OCI-LY3 (cell line): ENCODE results near the gene VASH2.
"Not testable (repeated sequence)": the region's sequence is repeated elsewhere in the genome, so short reads cannot be mapped to it uniquely, and the experiment has no call there.

ENCODE experiments used
- H2AFZ ChIP-seq: fragments of 200-600, 300-600 bp; shearing (Covaris generic); 2 replicates; pipeline ENCODE4 v1.6.0; 2014; ENCODE audit warnings: antibody characterized with exemption, low read depth, low read length
- H3K27ac ChIP-seq: fragments of 200-600, 300-600 bp; sonication (generic); 2 replicates; pipeline ENCODE4 v1.5.1; 2014; ENCODE audit warnings: mild to moderate bottlenecking, low read length, moderate library complexity, mixed read lengths
- H3K27me3 ChIP-seq: fragments of 200-600, 300-600 bp; sonication (generic); 2 replicates; pipeline ENCODE4 v1.6.1; 2014; ENCODE audit warnings: low read depth, low read length, mixed read lengths
- H3K36me3 ChIP-seq: fragments of 200-600, 300-600 bp; sonication (generic); replicated peaks from 2 replicates; pipeline ENCODE3; 2014; ENCODE audit warnings: low read depth, low read length, mixed read lengths
- H3K4me1 ChIP-seq: fragments of 300-600, 200-600 bp; sonication (generic); 2 replicates; pipeline ENCODE4 v1.6.1; 2014; ENCODE audit warnings: low read length, mixed read lengths
- H3K4me2 ChIP-seq: fragments of 200-600, 300-600 bp; sonication (generic); 2 replicates; pipeline ENCODE4 v1.6.1; 2014; ENCODE audit warnings: low read length, mixed read lengths
- H3K4me3 ChIP-seq: fragments of 300-600, 200-600 bp; sonication (generic); 2 replicates; pipeline ENCODE4 v1.5.1; 2014; ENCODE audit warnings: antibody characterized with exemption, mild to moderate bottlenecking, low read length, moderate library complexity
- H3K79me2 ChIP-seq: fragments of 300-600, 200-600 bp; shearing (Covaris generic); 2 replicates; pipeline ENCODE4 v1.6.1; 2014; ENCODE audit warnings: mild to moderate bottlenecking, low read length, mixed read lengths
- H3K9ac ChIP-seq: fragments of 300-600, 200-600 bp; shearing (Covaris generic); 2 replicates; pipeline ENCODE4 v1.6.0; 2014; ENCODE audit warnings: mild to moderate bottlenecking, low read length, moderate library complexity
- H3K9me3 ChIP-seq: fragments of 200-600, 300-600 bp; shearing (Covaris generic); 2 replicates; pipeline ENCODE4 v1.6.1; 2014; ENCODE audit warnings: low read length, mixed read lengths; ENCODE audit not compliant: insufficient read depth
- H4K20me1 ChIP-seq: fragments of 200-600, 300-600 bp; sonication (generic); 2 replicates; pipeline ENCODE4 v1.6.1; 2016; ENCODE audit warnings: low read length, mixed read lengths; ENCODE audit not compliant: insufficient read depth
- CTCF ChIP-seq: fragments of 200-600, 300-600 bp; sonication (generic); IDR thresholded peaks from 2 replicates; pipeline ENCODE4 v1.5.1; 2014; ENCODE audit warnings: antibody characterized with exemption, low read length, low read depth
- EZH2phosphoT487 ChIP-seq: fragments of 200-600 bp; shearing (Covaris generic); IDR thresholded peaks from 2 replicates; pipeline ENCODE4 v1.6.1; 2018; ENCODE audit warnings: antibody characterized with exemption, mixed run types, low read depth

The VASH2 gene

GRCh38 chr1:212908971-212909370 lies 41.4 kb upstream of the VASH2 start:
- Histone ChIP-seq H3K27ac (no peak overlapping the region), H3K4me3 (no peak overlapping the region), H2AFZ (no peak overlapping the region), H4K20me1 (no peaks in the 10 kb centered on the region), H3K9me3 (no peaks in the 10 kb centered on the region), H3K4me1 (no peaks in the 10 kb centered on the region), H3K79me2 (no peaks in the 10 kb centered on the region), H3K36me3 (no peaks in the 10 kb centered on the region), H3K27me3 (no peaks in the 10 kb centered on the region), H3K9ac (no peak overlapping the region), H3K4me2 (no peak overlapping the region)
- TF ChIP-seq CTCF (no peak), EZH2phosphoT487 (no peak)

- H3K36me3 ChIP-seq: no peaks in the 10 kb centered on the region
- H3K79me2 ChIP-seq: no peaks in the 10 kb centered on the region
- H3K4me3 ChIP-seq: no peak overlapping the region
- H2AFZ ChIP-seq: no peak overlapping the region
- 0 out of 2 replicates have a peak, but pooled peaks cover under 1% of the 10 kb centered on the region for H3K4me1 ChIP-seq
- H3K9ac ChIP-seq: no peak overlapping the region
- no peak overlapping the region for H3K4me2 ChIP-seq
- TF ChIP-seq EZH2phosphoT487 (no peak), CTCF (no peak)
- no peaks in the 10 kb centered on the region for H3K27me3 ChIP-seq
- no peak overlapping the region for H3K27ac ChIP-seq
- H3K9me3 ChIP-seq: no peaks in the 10 kb centered on the region
- H4K20me1 ChIP-seq: no peaks in the 10 kb centered on the region
Observed at GRCh38 chr1:212909652-212910063, 40.7 kb upstream of the VASH2 start.

- not testable (repeated sequence) for H3K27ac ChIP-seq, H3K9me3 ChIP-seq, H3K9ac ChIP-seq, H3K4me2 ChIP-seq, H3K4me3 ChIP-seq, H3K79me2 ChIP-seq, H3K27me3 ChIP-seq, H3K36me3 ChIP-seq, H3K4me1 ChIP-seq, H2AFZ ChIP-seq, H4K20me1 ChIP-seq
Observed at GRCh38 chr1:212910213-212910612, 40.1 kb upstream of the VASH2 start.

GRCh38 chr1:212913638-212914037 lies 36.7 kb upstream of the VASH2 start:
- H3K36me3 ChIP-seq, H4K20me1 ChIP-seq, H3K27me3 ChIP-seq, H3K9ac ChIP-seq, H2AFZ ChIP-seq, H3K79me2 ChIP-seq, H3K27ac ChIP-seq, H3K9me3 ChIP-seq, H3K4me3 ChIP-seq, H3K4me2 ChIP-seq: not testable (repeated sequence)
- H3K4me1 ChIP-seq: peaks cover 20% of the 10 kb centered on the region

GRCh38 chr1:212914110-212914509 lies 36.2 kb upstream of the VASH2 start:
- H3K27me3 ChIP-seq, H3K27ac ChIP-seq, H3K9me3 ChIP-seq, H3K36me3 ChIP-seq, H3K79me2 ChIP-seq, H3K4me3 ChIP-seq, H3K4me2 ChIP-seq, H4K20me1 ChIP-seq, H2AFZ ChIP-seq, H3K9ac ChIP-seq: not testable (repeated sequence)
- peaks cover 20% of the 10 kb centered on the region for H3K4me1 ChIP-seq
